HG02763 (cell line): ENCODE measurements around the gene OXT.
"Not testable (repeated sequence)": the region's sequence is repeated elsewhere in the genome, so short reads cannot be mapped to it uniquely, and the experiment has no call there.

Experiments used
- ATAC-seq: cut with Tn5 transposase; IDR thresholded peaks from one replicate; pipeline ENCODE4 v1.9.1; 2021; ENCODE audit warnings: mild to moderate bottlenecking, moderate library complexity; ENCODE audit not compliant: unreplicated experiment

Gene OXT

DNA sequence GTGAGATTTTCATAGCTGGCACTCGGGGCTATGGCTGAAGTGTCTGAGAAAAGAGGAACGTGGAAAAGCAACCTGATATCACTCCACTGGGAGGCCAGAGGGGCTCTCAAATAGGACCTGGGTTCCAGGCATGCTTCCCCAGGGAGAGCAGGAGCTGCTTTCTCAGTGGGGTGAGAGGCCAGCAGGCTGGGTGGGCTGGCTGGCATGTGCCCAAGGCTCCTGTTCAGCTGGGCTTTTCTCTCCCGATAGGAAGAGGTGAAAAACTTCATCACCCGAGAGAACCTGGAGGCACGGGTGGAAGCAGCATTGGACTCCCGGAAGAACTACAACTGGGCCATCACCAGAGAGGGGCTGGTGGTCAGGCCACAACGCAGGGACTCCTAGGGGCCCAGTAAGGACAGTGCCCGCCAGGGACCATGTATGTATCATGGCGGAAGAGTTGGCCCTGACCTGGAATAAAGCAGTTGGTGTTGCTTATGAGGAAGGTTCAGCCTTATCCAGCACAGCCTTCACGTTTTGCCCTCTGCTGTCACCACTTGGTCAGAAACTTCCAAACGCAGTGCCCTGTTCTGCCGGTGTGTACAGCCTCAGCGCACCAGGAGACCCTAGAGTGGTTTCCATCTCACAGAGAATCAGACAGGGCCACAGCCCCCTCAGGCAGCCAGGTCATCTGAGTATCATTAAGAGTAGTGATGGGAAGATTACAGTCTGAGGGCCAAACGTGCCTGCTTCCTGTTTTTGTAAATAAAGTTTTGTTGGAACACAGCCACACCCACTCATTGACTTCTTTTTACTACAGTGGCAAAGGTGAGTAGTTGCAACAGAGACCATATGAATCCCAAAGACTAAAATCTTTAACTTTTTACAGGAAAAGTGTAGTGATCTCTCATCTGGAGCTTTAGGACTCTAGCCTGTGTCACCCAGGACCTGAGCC, 23.7 kb upstream of the OXT start:
- no peak for ATAC-seq

DNA sequence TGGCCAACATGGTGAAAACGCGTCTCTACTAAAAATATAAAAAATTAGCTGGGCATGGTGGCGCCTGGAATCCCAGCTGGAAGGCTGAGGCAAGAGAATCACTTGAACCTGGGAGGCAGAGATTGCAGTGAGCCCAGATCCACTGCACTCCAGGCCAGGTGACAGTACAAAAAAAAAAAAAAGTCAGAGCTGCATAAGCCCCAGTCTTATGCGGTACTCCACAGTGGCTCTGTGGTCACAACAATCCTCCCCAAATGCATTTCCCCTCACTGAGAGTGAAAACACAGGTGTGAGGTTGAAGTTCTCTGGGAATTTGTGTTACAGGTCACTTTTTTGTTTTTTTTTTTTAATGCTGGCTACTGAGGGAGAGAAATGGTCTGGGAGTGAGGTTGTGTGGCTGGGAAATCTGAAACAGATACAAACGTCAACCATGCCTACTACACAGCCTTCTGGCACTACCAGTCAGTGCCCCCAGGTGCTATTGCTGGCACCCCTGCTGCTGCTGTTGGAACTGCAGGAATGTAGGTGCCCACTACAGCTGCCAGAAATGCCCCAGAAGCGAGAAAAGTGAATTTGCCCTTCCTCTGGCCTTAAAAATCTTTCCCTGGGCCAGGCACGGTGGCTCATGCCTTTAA, 19.9 kb upstream of the OXT start:
- no peak for ATAC-seq

DNA sequence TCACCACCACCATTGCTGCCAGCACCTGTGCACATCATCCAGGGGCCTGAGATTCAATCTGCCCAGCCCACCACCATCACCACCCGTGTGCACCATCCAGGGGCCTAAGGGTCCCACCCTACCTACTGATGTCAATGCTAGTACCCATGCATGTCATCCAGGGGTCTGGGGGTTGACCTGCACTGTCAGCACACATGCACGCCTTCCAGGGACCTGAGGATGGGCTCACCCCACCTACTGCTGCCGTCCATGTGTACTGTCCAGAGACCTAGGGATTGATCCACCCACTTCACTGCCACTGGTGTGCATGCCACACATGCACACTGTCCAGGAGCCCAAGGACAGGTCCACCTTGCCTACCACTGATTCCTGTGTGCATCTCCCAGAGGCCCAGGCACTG, 11.9 kb upstream of the OXT start:
- ATAC-seq = no peak

DNA sequence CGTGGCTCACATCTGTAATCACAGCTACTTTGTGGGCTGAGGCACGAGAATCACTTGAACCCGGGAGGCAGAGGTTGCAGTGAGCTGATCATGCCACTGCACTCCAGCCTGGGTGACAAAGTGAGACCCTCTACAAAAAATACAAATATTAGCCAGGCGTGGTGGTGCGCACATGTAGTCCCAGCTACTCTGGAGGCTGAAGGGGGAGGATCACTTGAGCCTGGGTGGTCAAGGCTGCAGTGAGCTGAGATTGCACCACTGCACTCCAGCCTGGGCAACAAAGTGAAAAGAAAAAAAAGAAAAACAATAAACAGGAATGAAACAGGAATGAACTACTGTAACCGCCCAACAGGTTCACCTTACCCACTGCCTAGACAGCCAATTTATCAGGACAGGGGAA, 7.3 kb upstream of the OXT start:
- not testable (repeated sequence) for ATAC-seq

DNA sequence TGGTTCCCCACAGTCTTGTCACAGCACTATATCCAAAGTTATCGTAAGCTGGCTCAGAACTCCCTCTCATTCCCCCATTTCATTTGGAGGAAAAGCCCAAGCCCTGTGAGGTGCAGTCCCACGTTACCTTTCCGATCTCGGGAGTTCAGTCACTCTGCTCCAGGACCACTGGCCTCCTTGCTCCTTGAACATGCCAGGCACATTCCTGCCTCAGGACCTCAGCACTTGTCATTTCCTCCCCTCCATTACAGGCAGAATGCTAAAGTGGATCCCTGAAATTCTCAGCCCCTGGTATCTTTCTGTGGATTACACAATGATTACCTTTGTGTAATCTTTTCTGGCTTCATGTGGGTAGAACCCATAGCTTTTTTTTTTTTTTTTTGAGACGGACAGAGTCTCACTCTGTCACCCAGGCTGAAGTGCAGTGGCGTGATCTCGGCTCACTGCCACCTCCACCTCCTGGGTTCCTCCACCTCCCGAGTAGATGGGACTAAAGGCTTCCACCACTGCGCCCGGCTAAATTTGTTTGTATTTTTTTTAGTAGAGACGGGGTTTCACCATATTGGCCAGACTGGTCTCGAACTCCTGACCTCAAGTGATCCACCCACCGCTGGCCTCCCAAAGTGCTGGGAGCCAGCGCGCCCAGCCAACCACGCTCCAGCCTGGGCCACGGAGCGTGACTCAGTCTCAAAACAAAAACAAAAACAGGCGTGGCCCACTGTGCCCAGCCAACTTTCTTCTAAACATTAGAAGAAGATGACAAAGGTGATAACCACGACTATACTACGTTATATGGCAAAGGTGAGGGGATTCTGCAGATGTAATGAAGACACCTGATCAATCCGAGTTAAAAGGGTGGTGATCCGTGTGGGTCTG, 4.0 kb upstream of the OXT start:
- no peak for ATAC-seq

DNA sequence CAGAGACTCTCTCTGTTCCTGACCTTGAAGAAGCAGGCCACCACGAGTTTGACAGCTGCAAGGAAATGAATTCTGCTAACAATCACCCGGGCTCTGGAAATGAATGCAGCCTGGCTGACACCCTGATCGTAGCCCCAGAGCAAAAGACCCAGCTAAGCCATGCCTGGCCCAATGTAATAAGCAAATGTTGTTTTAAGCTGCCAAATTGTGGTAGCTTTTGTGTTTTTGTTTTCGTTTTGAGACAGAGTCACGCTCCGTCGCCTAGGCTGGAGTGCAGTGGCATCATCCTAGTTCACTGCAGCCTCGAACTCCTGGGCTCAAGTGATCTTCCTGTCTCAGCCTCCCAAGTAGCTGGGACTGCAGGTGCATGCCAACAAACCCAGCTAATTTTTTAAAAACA, 3.3 kb upstream of the OXT start:
- no peak for ATAC-seq

DNA sequence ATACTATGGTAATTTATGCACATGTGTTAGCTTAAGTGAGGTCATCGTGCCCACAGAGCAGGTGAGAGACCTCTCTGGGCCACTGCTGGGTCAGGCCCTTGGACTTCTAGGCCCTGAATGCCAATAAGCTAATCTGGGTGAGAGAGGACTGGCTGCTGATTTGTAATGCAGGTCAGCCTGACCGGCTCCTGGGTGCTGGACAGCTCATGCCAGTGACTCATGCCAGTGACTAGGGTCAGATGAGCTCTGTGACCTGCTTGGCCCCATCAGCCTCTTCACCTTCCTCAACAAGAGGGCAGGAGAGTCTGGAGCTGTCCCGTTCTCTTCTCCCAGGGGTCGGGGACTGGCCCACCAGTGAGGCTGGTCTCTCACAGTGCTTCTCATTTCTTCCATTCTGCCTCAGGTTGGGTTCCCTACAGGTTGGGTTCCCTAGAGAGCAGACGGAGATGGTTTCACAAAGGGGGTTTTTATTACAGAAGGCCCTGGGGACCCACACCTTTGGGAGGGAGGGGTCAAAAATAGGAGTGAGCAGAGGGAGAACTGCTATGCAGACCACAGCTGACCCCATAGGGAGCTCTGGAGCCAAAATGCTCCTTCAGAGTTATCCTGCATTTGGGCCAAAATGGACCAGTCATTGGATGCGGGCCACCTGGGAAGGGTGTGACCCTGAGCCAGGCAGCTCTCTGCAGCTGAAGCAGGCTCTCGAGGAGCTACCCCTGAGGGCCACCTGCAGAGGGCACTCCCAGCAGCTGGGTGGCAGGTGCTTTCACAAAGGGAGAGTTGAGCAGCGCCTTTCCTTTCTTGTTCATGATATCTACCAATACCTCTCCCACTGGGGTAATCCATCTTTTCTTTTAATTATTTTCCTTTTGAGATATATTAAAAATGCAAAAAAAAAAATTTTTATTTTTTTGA, 2.2 kb upstream of the OXT start:
- no peak for ATAC-seq

DNA sequence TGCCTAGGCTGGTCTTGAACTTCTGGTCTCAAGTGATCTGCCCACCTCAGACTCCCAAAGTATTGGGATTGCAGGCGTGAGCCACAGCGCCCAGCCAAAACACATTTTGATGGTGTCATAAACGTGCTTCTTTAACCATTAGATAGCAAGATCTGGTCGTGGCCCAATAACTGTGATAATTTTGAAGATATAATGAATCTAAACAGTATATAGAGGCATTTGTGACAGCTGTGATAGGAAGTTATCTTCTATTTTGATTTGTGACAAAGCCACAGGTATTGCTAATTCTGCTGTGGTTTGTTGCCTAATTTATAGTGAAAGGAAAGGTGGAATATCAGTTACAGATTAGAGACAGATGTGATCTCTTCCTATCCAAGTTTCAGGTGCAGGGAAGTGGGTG, 695 bp upstream of the OXT start:
- no peak for ATAC-seq

DNA sequence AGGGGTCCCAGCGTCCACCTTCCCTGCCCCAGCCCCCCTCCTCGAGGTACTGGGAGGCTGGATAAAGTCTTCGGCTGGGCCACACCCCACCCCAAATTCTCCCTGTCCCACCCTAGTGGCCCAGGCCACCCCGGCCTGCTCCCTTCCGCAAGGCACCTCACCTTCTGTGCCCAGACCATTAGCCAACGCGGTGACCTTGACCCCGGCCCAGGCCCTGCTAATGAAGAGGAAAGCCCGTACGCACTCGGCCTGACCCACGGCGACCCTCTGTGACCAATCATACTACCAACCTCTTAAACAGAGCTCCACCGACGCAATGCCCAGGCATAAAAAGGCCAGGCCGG, 182 bp upstream of the OXT start:
- no peak for ATAC-seq

DNA sequence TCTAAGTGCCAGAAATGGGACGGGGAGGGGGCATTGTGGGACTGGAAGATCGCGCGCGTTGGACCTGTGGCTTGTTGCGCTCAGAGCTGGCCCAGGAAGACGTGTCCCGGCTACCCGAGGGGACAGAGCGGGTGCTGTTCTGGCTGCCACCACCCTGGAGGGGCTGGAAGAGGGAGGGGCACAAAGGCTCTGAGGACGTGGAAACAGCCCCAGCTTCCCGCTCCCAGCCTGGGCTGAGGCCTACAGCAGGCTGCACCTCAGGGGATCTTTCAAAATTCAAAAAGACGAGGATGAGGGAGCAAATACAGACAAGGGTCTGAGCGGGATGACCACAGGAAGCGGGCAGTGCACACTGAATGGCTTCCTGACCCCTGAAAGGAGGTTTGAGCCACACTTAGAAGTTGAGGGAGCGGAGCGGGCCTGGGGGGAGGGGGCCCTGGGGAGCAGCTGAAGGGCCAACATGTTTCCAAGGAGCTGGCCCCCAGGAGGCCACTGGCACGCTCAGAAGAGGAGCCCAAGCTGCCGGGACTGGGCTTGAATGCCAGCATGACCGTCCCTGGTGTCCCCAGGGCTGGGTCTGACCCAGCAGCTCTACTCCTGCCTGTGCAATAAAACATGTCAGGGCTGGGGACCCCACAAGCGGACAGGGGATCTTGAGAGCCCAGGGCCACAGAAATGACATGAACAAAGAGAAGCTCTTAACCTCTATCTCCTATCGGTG, 1.3 kb downstream of the OXT start:
- ATAC-seq = no peak

DNA sequence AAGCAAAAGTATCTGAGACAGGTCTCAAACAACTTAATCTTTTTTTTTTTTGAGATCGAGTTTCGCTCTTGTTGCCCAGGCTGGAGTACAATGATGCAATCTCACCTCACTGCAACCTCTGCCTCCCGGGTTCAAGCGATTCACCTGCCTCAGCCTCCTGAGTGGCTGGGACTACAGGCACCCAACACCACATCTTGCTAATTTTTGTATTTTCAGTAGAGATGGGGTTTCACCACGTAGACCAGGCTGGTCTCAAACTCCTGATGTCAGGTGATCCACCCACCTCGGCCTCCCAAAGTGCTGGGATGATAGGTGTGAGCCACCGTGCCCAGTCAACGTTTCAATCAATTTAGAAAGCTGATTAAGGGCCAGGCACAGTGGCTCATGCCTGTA, 1.8 kb downstream of the OXT start:
- ATAC-seq = not testable (repeated sequence)

DNA sequence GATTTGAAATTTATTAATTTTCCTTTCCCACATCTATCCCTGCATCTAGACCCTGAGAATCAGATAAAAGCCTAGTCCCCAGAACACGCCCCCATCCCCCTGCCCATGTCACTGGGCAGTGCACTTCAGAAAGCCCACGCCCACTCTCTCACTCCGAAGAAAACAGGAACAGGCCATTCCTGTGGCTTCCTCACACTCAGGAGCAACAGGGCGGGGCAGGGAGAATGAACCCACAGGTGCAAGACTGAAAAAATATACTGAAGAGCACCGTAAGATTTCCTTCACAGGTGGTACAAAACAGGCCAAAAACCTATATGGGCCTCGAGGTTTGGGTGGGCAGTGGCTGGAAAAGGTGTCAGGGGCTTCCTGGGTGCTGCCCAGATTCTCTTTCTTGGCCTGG, 3.4 kb downstream of the OXT start:
- ATAC-seq = no peak

DNA sequence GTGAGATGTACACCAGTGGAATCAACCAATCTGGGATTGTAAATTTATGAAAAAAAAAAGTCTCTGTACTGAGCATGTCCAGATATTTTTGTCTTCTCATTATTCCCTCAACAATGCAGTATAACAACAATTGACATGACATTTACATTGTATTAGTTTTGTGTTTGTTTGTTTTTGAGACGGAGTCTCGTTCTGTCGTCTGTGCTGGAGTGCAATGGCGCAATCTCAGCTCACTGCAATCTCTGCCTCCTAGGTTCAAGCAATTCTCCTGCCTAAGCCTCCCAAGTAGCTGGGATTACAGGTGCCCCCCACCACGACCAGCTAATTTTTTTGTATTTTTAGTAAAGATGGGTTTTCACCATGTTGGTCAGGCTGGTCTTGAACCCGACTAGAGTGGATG, 3.9 kb downstream of the OXT start:
- not testable (repeated sequence) for ATAC-seq

DNA sequence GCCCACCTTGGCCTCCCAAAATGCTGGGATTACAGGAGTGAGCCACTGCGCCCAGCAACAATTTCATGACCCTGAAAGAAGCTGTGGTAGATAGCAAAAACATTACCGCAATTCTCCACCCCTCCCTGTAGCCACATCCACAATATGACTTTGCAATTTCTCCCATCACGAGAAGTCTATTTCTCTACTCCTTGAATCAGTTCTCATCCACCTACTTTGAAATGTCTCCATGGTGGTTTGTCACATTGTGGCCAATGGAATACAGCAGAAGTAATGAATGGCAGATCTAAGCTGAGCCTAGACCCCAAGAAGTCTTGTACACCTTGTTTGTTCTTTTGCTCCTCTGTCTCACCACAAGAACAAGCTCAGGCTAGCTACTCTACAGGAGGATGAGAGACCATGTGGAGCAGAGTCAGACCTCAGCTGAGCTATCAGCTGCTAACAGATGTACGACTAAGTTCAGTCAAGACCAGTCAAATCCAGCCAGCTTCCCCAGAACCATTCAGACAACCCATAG, 6.3 kb downstream of the OXT start:
- no peak for ATAC-seq

DNA sequence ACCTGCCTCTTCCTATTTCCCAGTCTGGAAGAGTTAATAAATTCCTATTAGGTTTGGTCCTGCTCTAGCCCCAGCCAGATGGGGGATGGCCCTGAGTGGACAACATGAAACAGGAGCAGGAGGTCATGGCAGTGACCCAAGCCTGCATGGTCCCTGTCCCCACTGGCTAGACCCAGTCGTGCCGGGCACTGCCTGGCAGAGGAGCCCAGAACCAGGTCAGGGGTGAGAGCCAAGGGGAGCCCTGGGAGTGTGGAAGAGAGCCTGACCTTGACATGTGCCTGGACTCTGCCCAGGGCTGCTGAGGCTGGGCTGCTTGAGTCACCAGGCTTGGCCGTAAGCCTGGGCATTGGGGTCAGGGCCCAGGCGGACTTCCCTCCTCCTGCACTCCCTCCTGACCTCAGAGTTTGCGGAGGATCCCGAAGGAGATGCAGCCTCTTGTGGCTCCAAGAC, 9.5 kb downstream of the OXT start:
- ATAC-seq = no peak

DNA sequence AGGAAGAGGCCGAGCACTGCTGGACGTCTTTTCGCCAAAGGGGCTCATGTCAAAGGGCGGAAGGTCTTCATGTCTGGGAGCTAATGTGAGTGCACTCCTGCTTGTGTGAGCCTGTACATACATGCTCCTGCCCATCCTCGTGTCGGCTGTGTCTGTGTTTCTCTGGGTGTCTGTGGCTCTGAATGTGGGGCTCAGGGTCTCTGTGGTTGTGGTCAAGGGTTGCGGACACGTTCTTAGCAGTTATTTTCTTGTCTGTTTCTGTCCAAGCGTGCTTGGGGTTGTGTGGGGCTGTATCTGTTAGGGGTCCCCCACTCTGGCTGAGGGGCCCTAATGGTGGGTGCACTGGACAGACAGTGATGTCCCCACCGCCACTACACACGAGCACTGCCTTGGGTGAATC, 10.2 kb downstream of the OXT start:
- ATAC-seq = no peak

DNA sequence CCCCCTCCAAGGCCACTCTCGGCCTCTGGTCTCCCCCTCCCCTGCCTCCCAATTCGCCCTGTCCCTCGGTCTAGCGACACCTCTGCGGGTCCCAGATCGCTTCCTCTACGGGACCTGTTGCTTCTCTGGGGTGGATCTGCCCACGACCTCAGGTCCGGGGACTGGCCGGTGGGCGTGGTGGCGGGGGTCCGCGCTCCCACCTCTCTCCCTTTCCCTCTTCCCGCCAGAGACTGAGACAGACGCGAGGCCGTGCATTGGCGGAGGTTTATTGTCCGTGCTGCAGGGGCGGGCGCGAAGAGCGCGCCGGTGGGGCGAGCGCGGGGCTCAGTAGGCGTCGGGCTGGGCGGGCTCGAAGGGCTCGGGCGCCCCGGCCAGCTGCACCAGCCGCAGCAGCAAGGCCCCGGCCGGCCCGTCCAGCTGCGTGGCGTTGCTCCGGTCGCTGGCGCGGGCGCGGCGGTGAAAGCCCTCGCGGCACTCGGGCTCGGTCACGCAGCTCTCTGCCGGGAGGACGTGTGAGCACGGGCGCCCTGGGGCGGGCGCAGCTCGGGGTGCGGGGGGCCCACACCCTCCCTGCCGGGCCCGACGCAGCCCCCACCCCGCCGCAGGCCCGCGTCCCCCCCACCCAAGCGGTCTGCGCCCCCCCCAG, 11.0 kb downstream of the OXT start:
- no peak for ATAC-seq

DNA sequence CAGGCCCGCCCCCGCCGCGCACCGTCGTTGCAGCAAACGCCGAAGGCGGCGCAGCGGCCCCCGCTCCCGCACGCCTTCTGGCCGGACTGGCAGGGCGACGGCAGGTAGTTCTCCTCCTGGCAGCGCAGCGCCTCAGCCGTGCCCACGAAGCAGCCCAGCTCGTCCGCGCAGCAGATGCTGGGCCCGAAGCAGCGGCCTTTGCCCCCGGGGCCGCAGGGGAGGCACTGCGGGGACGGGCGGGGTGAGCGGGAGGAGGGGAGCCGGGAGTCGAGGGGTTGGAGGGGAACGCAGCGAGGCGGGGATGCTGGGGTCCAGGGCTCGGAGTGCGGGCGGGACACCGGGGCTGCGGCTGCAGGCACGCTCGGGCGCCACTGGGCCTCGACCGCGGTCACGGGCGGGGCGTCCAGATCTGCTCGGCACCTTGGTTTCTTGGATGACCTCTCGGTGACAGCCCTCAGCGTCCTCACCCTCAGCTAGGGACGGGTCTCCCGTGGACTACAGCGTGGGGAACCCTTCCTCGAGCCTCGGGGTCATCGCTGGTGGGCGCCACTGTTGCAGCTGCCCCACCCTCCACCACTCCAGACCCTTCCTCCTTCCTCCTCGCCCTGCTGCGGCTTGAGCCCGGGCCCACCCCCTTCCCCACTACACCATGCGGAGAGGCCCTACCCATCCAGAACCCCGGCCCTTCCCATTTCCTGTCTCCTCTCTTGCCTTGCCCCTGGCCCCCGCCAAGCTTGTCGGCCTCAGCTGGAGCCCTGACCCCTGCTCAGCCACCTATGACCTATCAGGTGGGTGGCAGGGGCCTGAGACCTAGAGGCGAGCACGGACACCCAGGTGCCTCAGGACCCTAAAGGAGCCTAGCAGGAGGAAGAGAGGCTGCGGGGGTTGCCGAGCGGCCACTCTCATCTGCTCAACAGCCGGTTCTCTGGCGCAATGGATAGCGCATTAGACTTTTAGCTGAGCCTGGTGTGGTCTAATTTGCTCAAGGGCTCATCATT, 11.8 kb downstream of the OXT start:
- ATAC-seq = no peak
